Measurements from ENCODE around the gene TSPAN18.

TSPAN18 gene

DNA sequence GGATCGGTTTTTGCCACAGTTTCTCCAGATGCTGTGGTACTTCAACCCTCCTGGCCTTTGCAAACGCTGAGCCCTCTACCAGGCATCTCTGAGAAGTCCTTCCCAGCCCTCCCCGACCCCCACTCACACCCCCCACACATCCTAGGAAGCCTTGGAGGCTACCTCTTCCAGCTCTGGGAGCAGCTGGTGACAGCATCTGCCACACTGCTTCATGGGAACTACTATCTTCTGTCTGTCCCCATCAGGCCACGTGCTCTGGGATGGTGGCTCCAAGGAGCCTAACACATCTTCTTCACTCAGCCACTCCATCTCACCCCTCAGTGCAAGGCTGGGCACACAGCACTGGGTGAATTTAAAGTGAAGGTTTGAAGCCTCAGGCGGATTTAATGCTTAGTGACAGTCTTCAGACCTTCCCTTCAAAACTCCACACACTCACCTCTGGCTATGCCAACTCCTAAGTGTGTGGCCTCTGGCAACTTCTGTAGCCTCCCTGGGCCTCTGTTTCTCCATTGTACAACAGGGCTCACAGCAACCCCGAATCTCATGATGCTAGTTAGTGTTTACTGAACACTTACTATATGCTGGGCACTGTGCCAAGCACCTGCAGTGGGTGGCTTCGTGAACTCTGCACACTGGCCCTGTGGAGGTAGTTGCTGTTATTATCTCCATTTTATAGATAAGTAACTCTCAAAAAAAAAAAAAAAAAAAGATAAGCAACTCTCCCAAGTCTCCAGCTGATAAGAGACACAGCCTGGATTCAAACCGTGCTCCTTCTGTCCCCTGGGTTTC lies 231.2 kb downstream of the TSPAN18 start:
- DNase-seq (ENCODE audit: low read depth) = no peak

GRCh38 chr11:44959064-44959463 lies 232.3 kb downstream of the TSPAN18 start:
- no peak for DNase-seq (ENCODE audit: low read depth)

GRCh38 chr11:44960200-44960845 lies 233.6 kb downstream of the TSPAN18 start:
- no peak for DNase-seq (ENCODE audit: low read depth)

DNA sequence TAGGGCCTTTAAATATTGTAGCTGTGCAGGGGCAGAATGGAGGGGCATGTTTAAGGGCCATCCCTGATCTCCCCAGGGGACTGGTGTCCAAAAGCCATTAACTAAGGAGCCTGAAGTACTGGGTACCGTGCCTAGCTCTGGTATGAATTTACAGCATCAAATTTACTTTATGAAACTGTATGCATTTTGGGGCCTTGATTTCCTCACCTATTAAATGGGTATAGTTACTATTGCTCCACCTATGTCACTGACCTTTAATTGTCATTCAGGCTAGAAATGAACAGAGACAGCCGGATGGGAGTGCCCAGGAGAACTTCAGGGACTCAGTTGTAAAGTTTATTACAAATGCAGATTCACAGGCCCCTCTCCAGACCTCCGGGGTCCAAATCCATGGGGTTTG lies 235.7 kb downstream of the TSPAN18 start:
- DNase-seq (ENCODE audit: low read depth) = no peak

DNA sequence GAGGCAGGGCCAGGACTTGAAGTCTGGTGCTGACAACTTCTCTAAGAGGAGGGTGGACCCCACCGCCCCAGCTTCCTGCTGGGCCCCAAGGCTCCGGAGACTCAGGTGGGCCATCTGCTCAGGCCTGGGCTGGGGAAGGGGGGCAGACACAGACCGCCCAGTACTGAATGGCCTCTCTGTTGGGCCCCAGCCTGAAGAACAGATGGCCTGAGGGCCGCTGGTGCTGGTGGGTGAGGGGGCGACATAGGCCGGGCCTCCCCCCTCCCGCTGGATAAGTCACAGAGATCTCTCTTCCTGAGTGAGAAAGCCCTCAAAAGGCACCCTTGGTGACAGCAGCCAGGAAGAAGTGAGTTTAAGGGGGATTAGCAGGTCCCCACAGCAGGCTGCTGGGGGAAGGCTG lies 236.4 kb downstream of the TSPAN18 start:
- DNase-seq (ENCODE audit: low read depth) = no peak

DNA sequence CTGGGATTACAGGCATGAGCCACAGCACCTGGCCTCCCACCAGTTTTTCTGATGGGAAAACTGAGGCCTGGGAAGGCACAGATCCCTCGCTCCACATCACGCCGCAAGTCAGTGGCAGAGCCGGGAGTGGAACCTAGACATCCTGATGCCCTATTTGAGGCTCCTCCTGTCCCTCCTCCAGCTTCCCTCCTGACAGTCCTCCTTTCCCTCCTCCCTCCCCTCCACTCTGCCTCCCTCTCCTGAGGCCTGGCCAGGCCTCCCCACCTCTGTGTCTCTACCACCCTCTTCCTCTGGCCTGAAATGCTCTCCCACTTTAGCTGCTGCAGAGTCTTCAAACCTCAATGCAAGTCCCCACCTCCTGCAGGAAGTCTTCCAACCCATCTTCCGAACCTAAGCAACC lies 237.2 kb downstream of the TSPAN18 start:
- no peak for DNase-seq (ENCODE audit: low read depth)

GRCh38 chr11:44964526-44965209 lies 237.9 kb downstream of the TSPAN18 start:
- DNase-seq (ENCODE audit: low read depth) = no peak

- no peak for DNase-seq (ENCODE audit: low read depth)
Observed at GRCh38 chr11:44966694-44967093, 239.9 kb downstream of the TSPAN18 start.

- DNase-seq (ENCODE audit: low read depth) = no peak
Observed at GRCh38 chr11:44967930-44968496, 241.3 kb downstream of the TSPAN18 start.

DNA sequence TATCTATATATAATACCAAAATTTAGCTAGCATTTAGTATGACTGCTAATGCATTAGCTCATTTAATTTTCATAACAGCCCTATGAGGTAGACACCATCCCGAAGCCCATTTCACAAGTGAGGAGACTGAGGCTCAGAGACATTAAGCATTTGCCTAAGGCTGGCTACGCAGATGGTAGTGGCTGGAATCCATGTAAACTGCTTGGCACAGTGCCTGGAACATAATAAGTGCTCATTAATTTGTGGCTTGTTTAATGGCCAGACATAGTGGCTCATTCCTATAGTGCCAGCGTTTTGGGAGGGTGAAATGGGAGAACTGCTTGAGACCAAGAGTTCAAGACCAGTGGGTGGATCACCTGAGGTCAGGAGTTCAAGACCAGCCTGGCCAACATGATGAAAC lies 241.7 kb downstream of the TSPAN18 start:
- no peak for DNase-seq (ENCODE audit: low read depth)

DNA sequence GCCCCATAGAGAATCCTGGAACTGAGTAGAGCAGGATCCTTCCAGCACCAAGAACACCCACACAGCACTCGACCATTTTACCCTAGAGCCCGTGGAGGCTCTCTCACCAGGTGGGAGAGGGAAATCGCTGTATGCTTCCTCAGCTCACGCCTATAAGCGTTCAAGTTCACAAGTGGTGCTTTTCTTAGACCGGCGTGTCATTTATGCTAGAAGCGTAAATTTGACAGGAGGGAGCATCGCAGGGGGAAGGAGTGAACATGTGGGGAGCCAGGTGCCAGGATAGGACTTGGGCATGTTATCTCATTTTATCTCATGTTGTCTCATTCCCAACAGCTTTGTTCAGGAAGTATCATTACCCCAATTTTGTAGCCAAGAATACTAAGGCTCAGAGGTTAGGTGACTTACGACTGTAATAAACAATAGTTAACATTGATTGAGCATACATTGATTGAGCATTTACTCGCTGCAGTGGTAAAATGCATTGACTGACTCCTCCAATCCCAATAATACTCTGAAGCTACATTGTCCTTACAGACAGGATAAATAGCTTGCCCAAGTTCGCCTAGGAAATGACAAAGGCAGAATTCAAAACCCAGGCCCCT lies 243.0 kb downstream of the TSPAN18 start:
- DNase-seq (ENCODE audit: low read depth) = no peak

GRCh38 chr11:44970293-44970692 lies 243.5 kb downstream of the TSPAN18 start:
- no peak for DNase-seq (ENCODE audit: low read depth)

GRCh38 chr11:44971185-44971584 lies 244.4 kb downstream of the TSPAN18 start:
- no peak for DNase-seq (ENCODE audit: low read depth)

DNA sequence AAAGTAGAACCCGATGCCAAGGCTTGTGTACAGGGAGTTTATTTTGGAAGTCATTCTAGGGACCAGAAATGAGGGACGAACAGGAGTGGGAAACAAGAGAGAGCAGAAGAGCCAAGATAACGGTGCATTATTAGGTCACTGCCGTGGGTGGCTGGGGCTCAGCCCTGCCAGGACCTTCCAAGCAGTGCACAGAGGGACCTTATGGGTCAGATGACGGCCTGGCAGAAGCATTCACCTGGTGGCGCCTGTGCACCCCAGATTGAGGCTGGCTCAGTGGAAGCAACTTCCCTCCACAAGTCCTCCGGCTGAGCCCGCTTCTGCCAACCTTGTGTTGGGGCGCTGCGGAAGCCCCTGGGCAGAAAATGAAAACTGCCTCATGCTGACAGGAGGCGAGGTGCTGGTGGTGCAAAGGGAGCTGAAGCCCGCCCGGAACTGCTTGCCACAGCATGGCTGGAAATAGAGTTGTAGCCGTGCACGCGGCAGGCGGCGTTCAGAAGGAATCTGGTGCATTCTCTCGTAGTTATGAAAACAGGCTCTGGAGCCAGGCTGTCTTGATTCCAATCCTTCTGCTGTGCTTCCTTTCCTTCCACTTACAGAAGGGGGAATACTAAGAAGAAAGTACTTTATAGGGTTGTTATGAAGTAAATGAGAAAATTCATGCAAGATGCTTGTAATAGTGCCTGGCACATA lies 246.1 kb downstream of the TSPAN18 start:
- no peak for DNase-seq (ENCODE audit: low read depth)

- no peak for DNase-seq (ENCODE audit: low read depth)
Observed at GRCh38 chr11:44973632-44974401, 247.1 kb downstream of the TSPAN18 start.

DNA sequence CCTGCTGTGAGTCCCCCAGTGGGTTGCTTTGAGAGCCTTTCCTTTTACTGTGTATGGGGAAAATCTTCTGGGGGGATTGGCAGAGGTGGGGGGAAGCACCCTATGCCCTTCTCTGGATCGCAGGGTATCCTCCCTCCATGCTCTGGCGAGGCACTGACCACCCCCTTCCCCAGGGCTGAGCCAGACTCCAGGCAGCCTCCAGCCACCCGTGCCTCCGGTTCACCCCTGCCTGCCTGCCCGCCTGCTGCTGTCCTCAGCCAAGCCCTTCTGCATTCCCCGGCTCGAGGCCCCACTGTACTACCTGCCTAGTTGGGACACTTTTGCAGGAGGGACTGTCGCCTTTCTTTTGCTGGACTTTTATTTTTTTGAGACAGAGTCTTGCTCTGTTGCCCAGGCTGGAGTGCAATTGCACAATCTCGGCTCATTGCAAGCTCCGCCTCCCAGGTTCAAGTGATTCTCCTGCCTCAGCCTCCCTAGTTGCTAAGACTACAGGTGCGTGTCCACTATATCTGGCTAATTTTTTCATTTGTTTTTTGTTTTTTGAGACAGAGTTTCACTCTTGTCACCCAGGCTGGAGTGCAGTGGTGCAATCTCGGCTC lies 247.7 kb downstream of the TSPAN18 start:
- no peak for DNase-seq (ENCODE audit: low read depth)

GRCh38 chr11:44976576-44976975 lies 249.8 kb downstream of the TSPAN18 start:
- DNase-seq (ENCODE audit: low read depth) = no peak

- no peak for DNase-seq (ENCODE audit: low read depth)
Observed at GRCh38 chr11:44977493-44977984, 250.8 kb downstream of the TSPAN18 start.

DNA sequence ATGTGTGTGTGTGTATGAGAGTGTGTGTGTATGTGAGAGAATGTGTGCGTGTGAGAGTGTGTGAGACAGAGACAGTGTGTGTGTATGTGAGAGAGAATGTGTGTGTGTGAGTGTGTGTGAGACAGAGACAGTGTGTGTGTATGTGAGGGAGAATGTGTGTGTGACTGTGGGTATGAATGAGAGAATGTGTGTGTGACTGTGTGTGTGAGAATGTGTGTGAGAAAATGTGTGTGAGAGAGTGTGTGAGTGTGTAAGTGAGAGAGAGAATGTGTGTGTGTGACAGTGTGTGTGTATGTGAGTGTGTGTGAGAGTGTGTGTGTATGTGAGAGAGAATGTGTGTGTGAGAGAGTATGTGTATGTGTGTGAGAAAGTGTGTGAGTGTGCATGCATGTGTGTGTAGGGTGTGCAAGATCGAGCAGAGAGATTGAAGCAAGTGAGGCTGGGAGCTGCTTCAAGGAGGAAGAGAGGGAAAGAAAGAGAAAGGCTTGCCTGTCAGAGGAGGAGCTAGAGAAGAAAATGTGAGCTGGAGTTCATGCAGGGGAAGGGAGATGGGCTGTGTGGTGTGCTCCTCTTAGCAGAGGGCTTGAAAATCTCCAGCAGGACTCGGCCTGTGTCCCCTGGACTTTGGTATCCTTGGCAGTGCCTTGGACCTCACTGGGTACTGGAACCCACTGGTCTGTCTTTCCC lies 251.7 kb downstream of the TSPAN18 start:
- DNase-seq (ENCODE audit: low read depth) = no peak

DNA sequence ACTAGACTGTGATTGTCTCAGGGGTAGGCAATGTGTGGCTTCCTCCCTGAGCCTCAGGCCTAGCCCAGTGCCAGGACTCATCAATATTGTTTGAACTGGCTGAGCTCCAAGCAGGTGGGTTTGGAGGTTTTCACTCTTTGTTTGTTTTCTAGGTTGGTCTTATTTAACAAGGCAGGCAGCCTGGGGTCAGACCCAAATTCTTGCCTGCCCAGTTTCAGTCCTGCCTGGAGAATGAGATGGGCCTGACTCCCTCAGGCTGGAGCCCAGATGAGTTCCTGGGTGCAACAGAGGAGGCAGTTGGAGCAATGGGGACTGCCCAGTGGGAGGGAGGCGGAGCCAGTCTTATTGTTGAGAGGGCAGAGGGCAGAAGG lies 252.2 kb downstream of the TSPAN18 start:
- no peak for DNase-seq (ENCODE audit: low read depth)
